ENCODE results near the gene TNN.

The TNN gene

GRCh38 chr1:175131095-175131494, 63.5 kb downstream of the TNN start:
- DNase-seq (ENCODE audit: low read depth in 1 of 2, low spot score in 1 of 2) = no peak
- TF ChIP-seq SPI1 (IDR thresholded peaks at IDR 0.05; ENCODE audit: borderline replicate concordance, low read depth) (no peak), POLR2AphosphoS5 (IDR thresholded peaks at IDR 0.05; ENCODE audit: low read depth) (no peak), REST (IDR thresholded peaks at IDR 0.05; ENCODE audit: insufficient replicate concordance, low read depth) (no peak), GABPA (IDR thresholded peaks at IDR 0.05; ENCODE audit: low read depth) (no peak)
- TF ChIP-seq, protein P1, sequence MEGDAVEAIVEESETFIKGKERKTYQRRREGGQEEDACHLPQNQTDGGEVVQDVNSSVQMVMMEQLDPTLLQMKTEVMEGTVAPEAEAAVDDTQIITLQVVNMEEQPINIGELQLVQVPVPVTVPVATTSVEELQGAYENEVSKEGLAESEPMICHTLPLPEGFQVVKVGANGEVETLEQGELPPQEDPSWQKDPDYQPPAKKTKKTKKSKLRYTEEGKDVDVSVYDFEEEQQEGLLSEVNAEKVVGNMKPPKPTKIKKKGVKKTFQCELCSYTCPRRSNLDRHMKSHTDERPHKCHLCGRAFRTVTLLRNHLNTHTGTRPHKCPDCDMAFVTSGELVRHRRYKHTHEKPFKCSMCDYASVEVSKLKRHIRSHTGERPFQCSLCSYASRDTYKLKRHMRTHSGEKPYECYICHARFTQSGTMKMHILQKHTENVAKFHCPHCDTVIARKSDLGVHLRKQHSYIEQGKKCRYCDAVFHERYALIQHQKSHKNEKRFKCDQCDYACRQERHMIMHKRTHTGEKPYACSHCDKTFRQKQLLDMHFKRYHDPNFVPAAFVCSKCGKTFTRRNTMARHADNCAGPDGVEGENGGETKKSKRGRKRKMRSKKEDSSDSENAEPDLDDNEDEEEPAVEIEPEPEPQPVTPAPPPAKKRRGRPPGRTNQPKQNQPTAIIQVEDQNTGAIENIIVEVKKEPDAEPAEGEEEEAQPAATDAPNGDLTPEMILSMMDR (IDR thresholded peaks at IDR 0.05; ENCODE audit: insufficient read depth, low read length) = no peak
- H3K27me3 ChIP-seq (ENCODE audit: insufficient read depth, poor library complexity, severe bottlenecking) = no peaks in the 10 kb centered on the region
- no peak overlapping the region for H3K4me3 ChIP-seq (replicated peaks; ENCODE audit: insufficient read depth, low read length)
- H3K27ac ChIP-seq (replicated peaks) = no peak overlapping the region

- H3K27me3 ChIP-seq (ENCODE audit: insufficient read depth, poor library complexity, severe bottlenecking) = no peaks in the 10 kb centered on the region
- TF ChIP-seq, protein P1 (IDR thresholded peaks at IDR 0.05; ENCODE audit: insufficient read depth, low read length) = no peak
- TF ChIP-seq REST (IDR thresholded peaks at IDR 0.05; ENCODE audit: insufficient replicate concordance, low read depth) (no peak), SPI1 (IDR thresholded peaks at IDR 0.05; ENCODE audit: borderline replicate concordance, low read depth) (no peak), POLR2AphosphoS5 (IDR thresholded peaks at IDR 0.05; ENCODE audit: low read depth) (no peak), GABPA (IDR thresholded peaks at IDR 0.05; ENCODE audit: low read depth) (no peak)
- DNase-seq (ENCODE audit: low read depth in 1 of 2, low spot score in 1 of 2) = no peak
- no peak overlapping the region for H3K27ac ChIP-seq (replicated peaks)
- H3K4me3 ChIP-seq (replicated peaks; ENCODE audit: insufficient read depth, low read length) = no peak overlapping the region
Measured at GRCh38 chr1:175132436-175132835, 64.8 kb downstream of the TNN start.

GRCh38 chr1:175133673-175134435, 66.2 kb downstream of the TNN start:
- Histone ChIP-seq H3K27me3 (ENCODE audit: insufficient read depth, poor library complexity, severe bottlenecking) (no peaks in the 10 kb centered on the region), H3K27ac (replicated peaks) (no peak overlapping the region), H3K4me3 (replicated peaks; ENCODE audit: insufficient read depth, low read length) (no peak overlapping the region)
- no peak for TF ChIP-seq POLR2AphosphoS5 (IDR thresholded peaks at IDR 0.05; ENCODE audit: low read depth)
- no peak for TF ChIP-seq REST (IDR thresholded peaks at IDR 0.05; ENCODE audit: insufficient replicate concordance, low read depth)
- TF ChIP-seq GABPA (IDR thresholded peaks at IDR 0.05; ENCODE audit: low read depth) = no peak
- TF ChIP-seq SPI1 (IDR thresholded peaks at IDR 0.05; ENCODE audit: borderline replicate concordance, low read depth) = no peak
- TF ChIP-seq, protein P1 (IDR thresholded peaks at IDR 0.05; ENCODE audit: insufficient read depth, low read length) = no peak
- no peak for DNase-seq (ENCODE audit: low read depth in 1 of 2, low spot score in 1 of 2)

Measured in HL-60 (cell line).